NB4 (cell line): ENCODE results near the gene ARHGAP12.

Experiments used
- MYC ChIP-seq: IDR thresholded peaks from 2 replicates; pipeline ENCODE4 v1.6.1; 2011; ENCODE audit warnings: low read depth, low read length
- TF ChIP-seq, protein P1 (sequence below): IDR thresholded peaks from one replicate; pipeline ENCODE4 v1.5.1; 2012; ENCODE audit warnings: low read depth, low read length
- TF ChIP-seq, protein P2 (sequence below): IDR thresholded peaks from 2 replicates; pipeline ENCODE4 v1.6.1; 2011; ENCODE audit warnings: low read depth, low read length

DNA sequence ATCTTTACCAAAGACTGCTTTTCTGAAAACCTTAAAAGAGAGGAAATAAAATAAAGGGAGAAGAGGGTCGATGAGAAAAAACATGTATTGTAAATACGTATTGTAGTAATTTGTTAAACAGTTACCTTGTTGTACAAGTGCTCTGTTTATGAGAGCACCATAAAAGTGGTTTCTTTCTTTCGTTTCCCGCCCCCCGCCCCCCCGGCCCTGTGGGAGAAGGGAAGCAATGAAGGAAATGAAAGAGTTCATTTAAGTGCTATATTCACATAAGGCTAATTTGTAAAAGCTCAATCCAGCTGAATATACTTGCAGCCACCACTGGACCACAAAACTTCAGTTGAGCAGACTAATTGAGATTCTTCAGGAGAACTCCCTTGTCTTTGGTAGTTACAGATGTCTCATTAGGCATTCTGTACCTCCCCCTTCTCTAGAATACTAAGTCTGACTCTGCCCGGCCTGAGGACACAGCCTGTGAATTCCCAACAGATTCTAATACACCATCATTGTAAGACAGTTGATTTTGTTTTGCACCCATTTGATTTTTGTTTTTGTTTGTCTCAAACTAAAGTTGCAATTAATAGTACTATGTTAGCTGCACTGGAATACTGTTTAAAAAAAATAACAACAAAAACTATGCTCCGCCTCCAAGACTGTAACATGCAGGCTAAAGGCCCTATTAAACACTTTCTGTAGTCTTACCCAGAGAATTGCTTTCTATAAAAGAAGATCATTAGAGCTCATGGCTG lies 124.9 kb downstream of the ARHGAP12 start:
- TF ChIP-seq, protein P1, sequence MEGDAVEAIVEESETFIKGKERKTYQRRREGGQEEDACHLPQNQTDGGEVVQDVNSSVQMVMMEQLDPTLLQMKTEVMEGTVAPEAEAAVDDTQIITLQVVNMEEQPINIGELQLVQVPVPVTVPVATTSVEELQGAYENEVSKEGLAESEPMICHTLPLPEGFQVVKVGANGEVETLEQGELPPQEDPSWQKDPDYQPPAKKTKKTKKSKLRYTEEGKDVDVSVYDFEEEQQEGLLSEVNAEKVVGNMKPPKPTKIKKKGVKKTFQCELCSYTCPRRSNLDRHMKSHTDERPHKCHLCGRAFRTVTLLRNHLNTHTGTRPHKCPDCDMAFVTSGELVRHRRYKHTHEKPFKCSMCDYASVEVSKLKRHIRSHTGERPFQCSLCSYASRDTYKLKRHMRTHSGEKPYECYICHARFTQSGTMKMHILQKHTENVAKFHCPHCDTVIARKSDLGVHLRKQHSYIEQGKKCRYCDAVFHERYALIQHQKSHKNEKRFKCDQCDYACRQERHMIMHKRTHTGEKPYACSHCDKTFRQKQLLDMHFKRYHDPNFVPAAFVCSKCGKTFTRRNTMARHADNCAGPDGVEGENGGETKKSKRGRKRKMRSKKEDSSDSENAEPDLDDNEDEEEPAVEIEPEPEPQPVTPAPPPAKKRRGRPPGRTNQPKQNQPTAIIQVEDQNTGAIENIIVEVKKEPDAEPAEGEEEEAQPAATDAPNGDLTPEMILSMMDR, result no peak
- TF ChIP-seq MYC, result no peak
- TF ChIP-seq, protein P2, sequence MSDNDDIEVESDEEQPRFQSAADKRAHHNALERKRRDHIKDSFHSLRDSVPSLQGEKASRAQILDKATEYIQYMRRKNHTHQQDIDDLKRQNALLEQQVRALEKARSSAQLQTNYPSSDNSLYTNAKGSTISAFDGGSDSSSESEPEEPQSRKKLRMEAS, result no peak
